CD4-positive, alpha-beta T cell (primary cell): ENCODE measurements around the gene PHF2. TPM values are rescaled to one million over a fixed set of nuclear protein-coding genes. Genes with fewer than 3 reads are reported as not detected.

ENCODE experiments used
- ATAC-seq: fragments of 200-7000 bp; cut with Tn5 transposase; one replicate; pipeline ENCODE4 v1.10.0; 2022; ENCODE audit warnings: mild to moderate bottlenecking; ENCODE audit not compliant: poor library complexity
- CTCF ChIA-PET: fragments of 350-600 bp; sonication (Branson Sonifier 250); formaldehyde crosslinking; loops from one replicate; lab custom pipeline; 2021; ENCODE audit warnings: antibody characterized with exemption, inconsistent platforms; lab: Charles Lee
- POLR2A ChIA-PET: fragments of 350-600 bp; sonication (Branson Sonifier 250); formaldehyde crosslinking; loops from one replicate; lab custom pipeline; 2021; ENCODE audit warnings: antibody characterized with exemption, inconsistent platforms; lab: Charles Lee
- DNase-seq, 14 experiments: peaks; one replicate each; pipeline ENCODE4 v3.0.0-alpha.2; 2013 to 2020; ENCODE audit warnings: mixed read lengths in 2 of 14
- H3K27ac ChIP-seq, 2 donors: one replicate each; pipeline versions ENCODE4 v1.5.1 to v1.7.0; 2013; ENCODE audit warnings: low read length in 2 of 2, low read depth in 1 of 2, mild to moderate bottlenecking in 1 of 2
- H3K27me3 ChIP-seq, 2 experiments: 1 replicate in 1 of 2; 2 replicates in 1 of 2; pipeline versions ENCODE4 v1.6.1 to v1.7.0; 2013; ENCODE audit warnings: low read length in 2 of 2, control low read depth in 1 of 2, mild to moderate bottlenecking in 1 of 2, moderate library complexity in 1 of 2; ENCODE audit not compliant: insufficient read depth in 2 of 2, control insufficient read depth in 1 of 2
- H3K36me3 ChIP-seq: one replicate; pipeline ENCODE4 v1.6.1; 2013; ENCODE audit warnings: low read length, control low read depth; ENCODE audit not compliant: insufficient read depth
- H3K4me1 ChIP-seq: one replicate; pipeline ENCODE4 v1.6.1; 2013; ENCODE audit warnings: low read length, control low read depth; ENCODE audit not compliant: insufficient read depth
- H3K4me3 ChIP-seq: one replicate; pipeline ENCODE4 v1.5.1; 2013; ENCODE audit warnings: mild to moderate bottlenecking, low read length, moderate library complexity
- H3K9me3 ChIP-seq, 2 experiments: 1 replicate in 1 of 2; 2 replicates in 1 of 2; pipeline versions ENCODE4 v1.6.1 to v1.7.0; 2013; ENCODE audit warnings: low read length in 2 of 2, mild to moderate bottlenecking in 2 of 2, control low read depth in 1 of 2, moderate library complexity in 1 of 2; ENCODE audit not compliant: control insufficient read depth in 1 of 2, insufficient read depth in 1 of 2
- H3K27ac Mint-ChIP-seq: one replicate; pipeline ENCODE4 v1.8.0; 2020; ENCODE audit warnings: mixed read lengths
- H3K27me3 Mint-ChIP-seq: one replicate; pipeline ENCODE4 v1.8.0; 2021; ENCODE audit warnings: mixed read lengths
- H3K36me3 Mint-ChIP-seq: one replicate; pipeline ENCODE4 v1.8.0; 2021; ENCODE audit warnings: low read depth, mixed read lengths
- H3K4me1 Mint-ChIP-seq: one replicate; pipeline ENCODE4 v1.8.0; 2021; ENCODE audit warnings: low read depth, mixed read lengths
- H3K4me3 Mint-ChIP-seq: one replicate; pipeline ENCODE4 v1.8.0; 2020; ENCODE audit warnings: mild to moderate bottlenecking, mixed read lengths
- H3K9me3 Mint-ChIP-seq: one replicate; pipeline ENCODE4 v1.8.0; 2020; ENCODE audit warnings: mixed read lengths
- intact Hi-C, 2 experiments: fragments of 100-400 bp; cut with DNase I in 1 of 2; cut with micrococcal nuclease in 1 of 2; formaldehyde crosslinking; loops; one replicate each; pipeline versions ENCODE4 v1.15.1 to v1.9.0; 2023 to 2025; cut with DNase I, micrococcal nuclease
- total RNA-seq, 174 experiments: library from RNA in 2 of 174; stranded (reverse) in 2 of 174; gene quantifications; one replicate each; pipeline ENCODE4 v1.2.3 and lab custom pipeline; 2021 to 2026
- TF ChIP-seq, protein P1 (sequence below): fragments of 200-600 bp; IDR thresholded peaks from one replicate; pipeline ENCODE4 v1.8.0; 2022; ENCODE audit warnings: antibody characterized with exemption, mild to moderate bottlenecking

Gene PHF2
- total RNA-seq, 2 experiments from 2014 or later: 27.3 to 28.8 TPM

- peaks cover 12% of the 10 kb centered on the region for H3K9me3 Mint-ChIP-seq
- intact Hi-C loops: no loop called here
- peaks cover 36% of the 10 kb centered on the region for H3K4me1 Mint-ChIP-seq
- H3K36me3 Mint-ChIP-seq: peaks cover 30% of the 10 kb centered on the region
- peaks cover 12 to 22% of the 10 kb centered on the region in 2 experiments for H3K9me3 ChIP-seq
- H3K4me1 ChIP-seq: peaks cover 24% of the 10 kb centered on the region
- ATAC-seq: no peak
- ChIA-PET POLR2A (no interaction called here), CTCF (no interaction called here)
- no peaks in the 10 kb centered on the region for H3K27me3 Mint-ChIP-seq
- H3K27ac ChIP-seq: no peak overlapping the region
- no peak for DNase-seq
- H3K4me3 ChIP-seq: no peak overlapping the region
- no peaks in the 10 kb centered on the region for H3K36me3 ChIP-seq
- H3K4me3 Mint-ChIP-seq: no peak overlapping the region
- H3K27ac Mint-ChIP-seq: no peak overlapping the region
- TF ChIP-seq, protein P1, sequence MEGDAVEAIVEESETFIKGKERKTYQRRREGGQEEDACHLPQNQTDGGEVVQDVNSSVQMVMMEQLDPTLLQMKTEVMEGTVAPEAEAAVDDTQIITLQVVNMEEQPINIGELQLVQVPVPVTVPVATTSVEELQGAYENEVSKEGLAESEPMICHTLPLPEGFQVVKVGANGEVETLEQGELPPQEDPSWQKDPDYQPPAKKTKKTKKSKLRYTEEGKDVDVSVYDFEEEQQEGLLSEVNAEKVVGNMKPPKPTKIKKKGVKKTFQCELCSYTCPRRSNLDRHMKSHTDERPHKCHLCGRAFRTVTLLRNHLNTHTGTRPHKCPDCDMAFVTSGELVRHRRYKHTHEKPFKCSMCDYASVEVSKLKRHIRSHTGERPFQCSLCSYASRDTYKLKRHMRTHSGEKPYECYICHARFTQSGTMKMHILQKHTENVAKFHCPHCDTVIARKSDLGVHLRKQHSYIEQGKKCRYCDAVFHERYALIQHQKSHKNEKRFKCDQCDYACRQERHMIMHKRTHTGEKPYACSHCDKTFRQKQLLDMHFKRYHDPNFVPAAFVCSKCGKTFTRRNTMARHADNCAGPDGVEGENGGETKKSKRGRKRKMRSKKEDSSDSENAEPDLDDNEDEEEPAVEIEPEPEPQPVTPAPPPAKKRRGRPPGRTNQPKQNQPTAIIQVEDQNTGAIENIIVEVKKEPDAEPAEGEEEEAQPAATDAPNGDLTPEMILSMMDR: no peak
- no peaks in the 10 kb centered on the region for H3K27me3 ChIP-seq
These were observed 36.8 kb downstream of the PHF2 start for GRCh38 chr9:93613174-93613573.

- Mint-ChIP-seq H3K4me1 (peaks cover 42% of the 10 kb centered on the region), H3K36me3 (peaks cover 25% of the 10 kb centered on the region), H3K27me3 (no peaks in the 10 kb centered on the region), H3K9me3 (peaks cover 12% of the 10 kb centered on the region), H3K27ac (no peak overlapping the region), H3K4me3 (no peak overlapping the region)
- ChIA-PET POLR2A (no interaction called here), CTCF (no interaction called here)
- Histone ChIP-seq H3K27ac (no peak overlapping the region), H3K36me3 (no peaks in the 10 kb centered on the region), H3K9me3 (peaks cover 12 to 19% of the 10 kb centered on the region in 2 experiments), H3K27me3 (no peaks in the 10 kb centered on the region), H3K4me1 (peaks cover 24% of the 10 kb centered on the region), H3K4me3 (no peak overlapping the region)
- intact Hi-C loops: no loop called here
- TF ChIP-seq, protein P1: no peak
- no peak for ATAC-seq
- no peak for DNase-seq
These were observed 37.4 kb downstream of the PHF2 start for GRCh38 chr9:93613791-93614190.

DNA sequence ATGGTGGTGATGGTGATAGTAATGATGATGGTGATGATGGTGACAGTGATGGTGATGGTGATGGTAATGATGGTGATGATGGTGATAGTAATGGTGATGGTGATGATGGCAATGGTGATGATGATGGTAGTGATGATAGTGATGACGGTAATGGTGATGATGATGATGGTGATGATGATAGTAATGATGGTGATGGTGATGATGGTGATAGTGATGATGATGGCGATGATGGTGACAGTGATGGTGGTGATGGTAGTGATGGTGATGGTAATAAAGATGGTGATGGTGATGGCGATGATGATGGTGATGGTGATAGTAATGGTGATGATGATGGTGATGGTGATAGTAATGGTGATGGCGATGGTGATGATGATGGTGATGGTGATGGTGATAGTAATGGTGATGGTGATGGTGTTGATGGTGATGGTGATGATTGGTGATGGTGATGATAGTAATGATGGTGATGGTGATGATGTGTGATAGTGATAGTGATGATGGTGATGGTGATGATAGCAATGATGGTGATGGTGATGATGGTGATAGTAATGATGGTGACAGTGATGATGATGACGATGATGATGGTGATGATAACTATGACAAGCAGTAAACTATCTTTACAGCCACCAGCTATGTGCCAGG lies 38.6 kb downstream of the PHF2 start:
- intact Hi-C loops: no loop called here
- ChIA-PET POLR2A (no interaction called here), CTCF (no interaction called here)
- Mint-ChIP-seq H3K4me1 (peaks cover 44% of the 10 kb centered on the region), H3K27me3 (no peaks in the 10 kb centered on the region), H3K9me3 (peaks cover 5% of the 10 kb centered on the region), H3K27ac (no peak overlapping the region), H3K36me3 (peaks cover 17% of the 10 kb centered on the region), H3K4me3 (no peak overlapping the region)
- TF ChIP-seq, protein P1: no peak
- peaks cover 35% of the 10 kb centered on the region for H3K4me1 ChIP-seq
- H3K27ac ChIP-seq: no peak overlapping the region
- ATAC-seq: no peak
- no peaks in the 10 kb centered on the region for H3K36me3 ChIP-seq
- no peak for DNase-seq
- peaks cover 8% of the 10 kb centered on the region in 2 experiments for H3K9me3 ChIP-seq
- H3K27me3 ChIP-seq: no peaks in the 10 kb centered on the region
- no peak overlapping the region for H3K4me3 ChIP-seq
